HTR-8/SVneo (cell line): ENCODE data around the gene GLCCI1.
"Not testable (repeated sequence)": the region's sequence is repeated elsewhere in the genome, so short reads cannot be mapped to it uniquely, and the experiment has no call there.

Source experiments
- DNase-seq: peaks from one replicate; pipeline ENCODE4 v3.0.0; 2011; ENCODE audit warnings: low spot score, mixed read lengths; ENCODE audit not compliant: insufficient read length
- FAIRE-seq: peaks from 2 replicates; lab custom pipeline; 2011; peaks lifted over from hg19 to GRCh38; lab: Jason Lieb, UNC

The GLCCI1 gene

DNA sequence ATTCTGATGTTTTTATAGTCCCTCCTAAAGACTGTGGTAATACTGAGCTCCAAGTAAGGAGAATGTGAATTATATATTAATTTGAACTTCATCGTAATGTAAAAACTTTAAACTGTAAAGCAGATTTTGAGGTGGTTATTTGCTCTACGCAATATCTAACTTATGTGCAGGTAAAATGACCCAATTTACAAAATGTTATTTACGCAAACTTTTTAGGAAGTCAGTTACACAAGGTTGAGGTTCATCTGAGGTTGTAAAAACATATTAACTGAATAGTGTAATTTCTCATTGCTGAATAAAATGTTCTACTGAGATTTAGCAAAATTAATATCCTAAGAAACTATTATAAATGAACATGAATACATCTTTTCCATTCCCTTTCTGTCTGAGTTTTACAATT lies 15.8 kb downstream of the GLCCI1 start:
- DNase-seq (no peak), FAIRE-seq (no peak)

DNA sequence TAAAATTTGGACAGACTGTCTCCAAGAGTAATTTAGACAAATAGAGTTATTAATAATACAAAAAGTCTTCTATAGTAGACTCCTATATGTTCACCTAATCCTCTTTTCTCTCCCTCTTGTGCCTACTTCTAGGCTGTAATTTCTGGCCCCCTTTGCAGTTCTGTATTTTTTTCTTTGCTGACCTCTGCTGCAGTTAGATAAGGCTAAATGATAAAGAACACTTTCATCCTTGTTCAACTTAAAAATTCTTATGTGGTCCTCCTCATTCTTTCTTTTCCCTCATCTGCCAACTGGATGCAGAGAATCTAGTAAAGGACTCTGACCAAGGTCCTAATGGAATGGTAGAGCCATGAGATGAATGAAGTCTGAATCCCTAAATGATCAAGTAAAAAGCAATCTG lies 20.1 kb downstream of the GLCCI1 start:
- no peak for FAIRE-seq

DNA sequence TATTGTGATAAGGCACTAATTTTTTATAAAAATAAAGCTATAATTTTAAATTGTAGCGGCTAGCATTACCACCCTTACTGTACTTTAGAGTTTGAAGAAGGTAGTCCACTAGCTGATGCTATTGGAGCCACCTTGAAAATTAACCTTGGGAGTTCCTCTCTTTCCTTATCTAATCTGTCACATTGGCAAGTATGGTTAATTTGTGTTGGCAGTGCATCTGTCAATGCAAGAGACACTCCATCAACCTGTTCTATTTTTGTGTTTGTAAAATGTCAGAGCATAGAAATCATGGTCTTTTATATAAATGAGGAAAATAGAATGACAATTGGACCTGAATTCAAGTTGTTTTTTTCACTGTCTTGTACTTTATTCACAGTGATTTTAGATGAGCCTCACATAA lies 20.5 kb downstream of the GLCCI1 start:
- FAIRE-seq (no peak), DNase-seq (no peak)

More for the DNA sequence above, 20.1 kb downstream of the GLCCI1 start:
- no peak for DNase-seq

DNA sequence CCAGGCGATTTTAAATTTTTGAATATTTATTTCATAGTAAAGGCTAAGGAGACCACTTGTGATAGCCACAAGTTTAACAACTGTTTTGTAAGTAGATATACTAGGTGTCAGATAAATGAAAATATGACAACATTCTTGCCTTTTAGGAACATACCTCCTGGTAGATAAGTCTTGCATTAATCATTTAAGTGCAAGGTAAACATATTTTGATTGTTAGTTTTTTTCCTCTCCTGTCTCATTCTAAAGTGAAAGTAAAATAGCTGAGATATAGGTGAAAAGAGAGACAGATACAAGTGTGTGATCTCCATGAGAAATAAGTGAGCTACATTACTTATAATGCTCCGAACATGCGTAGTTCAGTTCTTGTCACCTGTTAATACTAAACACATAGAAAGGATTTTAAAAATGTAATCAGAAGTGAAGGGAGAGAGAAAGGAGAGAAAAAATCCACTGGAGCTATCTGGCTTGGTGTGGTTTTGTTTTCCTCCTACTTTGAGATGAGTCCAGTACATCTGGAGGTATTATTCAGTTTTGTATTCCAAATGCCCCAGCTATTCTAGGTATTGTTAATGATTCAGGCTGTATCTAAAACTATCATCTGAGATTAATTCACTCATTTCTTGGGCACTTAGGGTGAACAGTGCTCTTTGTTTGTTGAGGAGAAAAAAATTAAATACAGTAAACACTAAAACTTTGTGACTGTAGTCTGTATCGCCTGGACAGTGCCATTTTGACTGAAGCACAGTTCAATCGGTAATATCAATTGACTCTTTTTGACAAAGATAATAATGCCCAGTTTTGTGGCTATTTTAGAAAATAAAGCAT lies 21.2 kb downstream of the GLCCI1 start:
- no peak for DNase-seq
- no peak for FAIRE-seq

DNA sequence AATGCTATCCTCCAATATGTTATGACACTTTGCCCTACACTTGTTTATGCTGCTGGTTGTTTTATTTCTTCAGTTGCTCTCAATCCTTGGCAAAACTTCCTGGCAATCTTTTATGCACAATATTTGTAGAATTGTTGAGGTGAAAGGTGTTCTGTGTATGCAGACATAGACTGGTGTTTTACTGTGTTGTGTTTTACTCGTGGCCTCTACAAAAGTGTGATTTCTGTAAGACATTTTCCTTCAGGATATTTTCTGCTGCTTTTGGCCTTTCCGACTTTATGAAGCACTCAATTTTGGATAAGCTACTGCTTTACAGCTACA lies 21.8 kb downstream of the GLCCI1 start:
- DNase-seq: no peak
- FAIRE-seq: no peak

DNA sequence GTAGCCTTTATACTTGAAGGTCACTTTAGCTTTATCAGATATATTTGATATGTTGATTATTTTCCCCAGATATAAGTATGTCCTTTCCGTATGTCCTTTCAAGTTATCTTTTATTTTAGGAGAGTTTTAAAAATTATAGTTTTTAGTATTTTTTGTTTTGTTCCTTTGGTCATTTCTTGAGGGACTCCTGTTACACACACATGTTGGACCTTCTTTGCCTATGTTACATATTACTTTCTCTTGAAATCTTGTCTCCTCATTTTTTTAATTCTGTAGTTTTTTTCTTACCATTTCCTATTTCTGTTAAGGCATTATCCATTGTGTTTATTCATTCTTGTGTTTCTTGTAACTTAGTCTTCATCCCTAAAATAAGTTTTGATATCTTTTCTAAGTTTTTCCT lies 23.9 kb downstream of the GLCCI1 start:
- DNase-seq: no peak
- no peak for FAIRE-seq

DNA sequence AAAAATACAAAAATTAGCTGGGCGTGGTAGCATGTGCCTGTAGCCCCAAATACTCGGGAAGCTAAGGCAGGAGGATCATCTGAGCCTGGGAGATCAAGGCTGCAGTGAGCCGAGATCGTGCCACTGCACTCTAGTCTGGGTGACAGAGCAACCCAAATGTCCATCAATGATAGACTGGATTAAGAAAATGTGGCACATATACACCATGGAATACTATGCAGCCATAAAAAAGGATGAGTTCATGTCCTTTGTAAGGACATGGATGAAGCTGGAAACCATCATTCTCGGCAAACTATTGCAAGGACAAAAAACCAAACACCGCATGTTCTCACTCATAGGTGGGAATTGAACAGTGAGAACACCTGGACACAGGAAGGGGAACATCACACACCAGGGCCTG lies 26.8 kb downstream of the GLCCI1 start:
- FAIRE-seq, DNase-seq: not testable (repeated sequence)

DNA sequence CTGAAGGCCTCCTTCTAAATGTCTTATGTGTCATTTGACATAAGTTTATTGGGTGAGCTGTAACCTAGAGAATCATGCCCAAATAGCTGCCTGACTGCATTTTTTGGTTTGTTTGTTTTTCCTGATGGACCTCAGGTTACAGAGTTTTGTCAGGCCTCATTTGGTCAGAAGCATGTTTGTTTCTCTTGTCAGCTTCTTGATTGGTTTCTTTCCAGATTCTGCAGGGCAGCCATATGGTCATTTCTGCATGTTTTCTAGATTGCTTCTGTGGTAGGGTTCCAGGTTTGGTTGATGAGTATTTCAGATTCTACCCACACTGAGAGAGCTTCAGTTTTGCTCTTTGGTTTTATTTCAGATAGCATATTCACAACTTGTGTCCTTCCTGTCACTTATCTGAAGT lies 28.0 kb downstream of the GLCCI1 start:
- no peak for FAIRE-seq
- DNase-seq: no peak

DNA sequence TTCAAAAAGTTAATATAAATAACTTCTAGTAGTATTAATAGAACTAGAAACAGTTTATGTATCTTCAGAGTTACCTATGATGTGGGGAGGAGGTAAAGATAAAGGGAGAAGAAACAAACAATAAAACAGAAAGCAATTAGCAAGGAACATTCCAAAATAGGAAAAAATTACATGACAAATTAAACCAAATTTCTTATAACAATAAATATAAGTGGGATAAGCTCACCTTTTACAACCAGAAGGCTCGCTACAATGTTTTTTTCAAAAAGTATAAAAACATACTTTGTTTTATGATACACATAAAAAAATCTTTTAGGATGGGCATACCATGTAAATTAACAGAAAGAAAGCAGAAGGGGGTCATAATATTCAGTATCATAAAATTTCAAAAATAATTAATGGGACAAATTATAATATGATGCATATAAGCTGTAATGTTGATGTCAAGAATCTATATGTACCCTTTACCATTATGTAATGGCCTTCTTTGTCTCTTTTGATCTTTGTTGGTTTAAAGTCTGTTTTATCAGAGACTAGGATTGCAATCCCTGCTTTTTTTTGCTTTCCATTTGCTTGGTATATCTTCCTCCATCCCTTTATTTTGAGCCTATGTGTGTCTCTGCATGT lies 31.8 kb downstream of the GLCCI1 start:
- FAIRE-seq (no peak), DNase-seq (no peak)

DNA sequence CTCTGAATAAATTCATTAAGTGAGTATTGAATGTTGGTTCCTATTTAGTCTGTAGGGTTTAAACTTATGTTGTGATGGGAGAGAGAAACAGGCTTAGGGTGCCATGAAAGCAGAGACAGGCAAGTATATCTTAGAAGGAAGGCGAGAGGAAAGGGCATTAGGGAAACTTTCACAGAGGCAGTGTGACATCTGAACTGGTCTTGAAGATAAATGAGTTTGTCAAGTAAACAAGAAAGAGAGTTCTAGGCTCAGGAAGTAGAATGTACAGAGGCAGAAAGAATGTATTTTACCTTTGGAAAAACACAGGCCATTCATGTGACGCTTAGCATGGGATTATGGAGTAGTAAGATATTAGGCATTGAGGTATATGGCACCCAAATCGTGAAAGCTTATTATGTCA lies 34.5 kb downstream of the GLCCI1 start:
- no peak for FAIRE-seq
- no peak for DNase-seq

DNA sequence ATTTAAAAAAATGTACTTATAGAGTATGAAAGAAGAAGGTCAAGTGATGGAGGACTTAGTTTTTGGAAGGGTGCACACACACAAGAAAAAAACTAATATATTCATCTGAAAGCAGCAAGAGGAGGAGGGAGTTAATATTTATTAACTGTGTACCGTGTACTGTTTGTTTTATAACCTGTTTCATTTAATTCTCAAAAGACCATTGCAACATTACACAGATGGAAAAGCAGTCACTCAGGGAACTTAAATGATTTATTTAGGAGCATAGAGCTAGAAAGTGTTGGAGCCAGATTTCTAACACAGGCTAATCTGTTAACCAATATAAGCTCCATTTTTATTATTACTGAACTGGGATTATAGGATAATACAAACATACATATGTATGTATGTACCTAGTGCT lies 36.7 kb downstream of the GLCCI1 start:
- DNase-seq (no peak), FAIRE-seq (no peak)

DNA sequence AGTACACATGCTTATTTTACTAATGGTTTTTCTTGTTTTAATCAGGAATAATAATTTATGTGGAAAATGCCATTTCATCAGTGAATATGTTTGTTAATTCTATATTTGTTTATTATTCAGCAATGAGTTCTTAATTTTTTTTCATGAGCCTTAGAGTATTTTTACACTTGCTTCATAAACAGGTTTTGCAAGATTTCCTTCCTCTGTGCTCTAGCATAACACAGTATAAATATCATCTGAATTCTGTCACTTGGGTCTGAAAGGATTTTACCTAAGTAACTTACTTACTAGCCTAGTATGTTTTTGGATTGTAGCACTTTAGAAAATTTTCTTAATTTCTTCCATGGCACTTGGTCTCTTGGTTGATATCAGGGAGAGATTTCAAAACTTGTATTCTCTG lies 45.8 kb downstream of the GLCCI1 start:
- DNase-seq: no peak
- no peak for FAIRE-seq

DNA sequence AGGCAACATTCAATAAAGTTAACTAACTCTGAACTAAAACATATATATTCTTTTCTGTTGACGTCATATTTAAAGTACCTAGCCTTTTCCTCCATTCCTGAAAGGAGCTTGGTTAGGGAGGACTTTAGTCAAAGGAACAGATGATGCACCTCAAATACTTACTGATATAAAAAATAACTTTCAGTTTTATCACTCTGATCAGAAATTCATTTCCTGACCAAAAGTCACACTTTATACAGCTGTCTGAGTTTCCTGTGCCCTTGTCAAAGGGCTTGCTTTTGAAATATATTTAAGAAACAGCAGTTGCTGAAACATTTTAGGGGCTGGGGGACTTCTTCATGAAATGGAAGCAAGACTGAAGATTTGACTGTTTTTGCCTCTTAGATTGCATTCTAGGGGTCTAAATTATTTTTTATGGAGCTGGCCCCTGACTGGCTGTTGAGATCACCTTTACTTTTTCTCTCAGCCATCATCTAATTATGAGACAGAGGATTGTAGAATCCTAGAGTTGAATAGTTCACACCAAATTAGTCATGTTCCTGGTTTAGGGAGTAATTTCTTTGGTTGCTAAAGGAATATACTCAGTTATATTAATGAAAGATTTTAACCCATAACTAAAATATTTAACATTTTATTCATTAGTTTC lies 46.6 kb downstream of the GLCCI1 start:
- DNase-seq (no peak), FAIRE-seq (no peak)

DNA sequence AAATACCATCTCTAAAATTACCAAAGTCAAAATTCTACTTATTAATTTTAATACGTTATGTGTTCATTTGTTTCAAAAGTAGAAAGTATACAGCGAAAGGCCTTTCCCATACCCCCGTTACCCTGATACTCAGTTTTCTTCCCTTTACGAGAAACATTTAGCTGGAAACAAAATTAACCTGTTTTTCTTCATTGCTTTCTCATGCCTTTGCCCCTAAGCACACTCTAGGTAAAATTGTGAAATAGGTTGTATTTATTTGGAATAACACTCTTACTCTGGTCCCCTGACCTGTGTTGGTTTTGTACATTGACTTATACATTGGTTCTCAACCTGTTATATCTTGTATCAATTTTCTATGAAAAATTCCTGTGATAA lies 47.1 kb downstream of the GLCCI1 start:
- DNase-seq (no peak), FAIRE-seq (no peak)

DNA sequence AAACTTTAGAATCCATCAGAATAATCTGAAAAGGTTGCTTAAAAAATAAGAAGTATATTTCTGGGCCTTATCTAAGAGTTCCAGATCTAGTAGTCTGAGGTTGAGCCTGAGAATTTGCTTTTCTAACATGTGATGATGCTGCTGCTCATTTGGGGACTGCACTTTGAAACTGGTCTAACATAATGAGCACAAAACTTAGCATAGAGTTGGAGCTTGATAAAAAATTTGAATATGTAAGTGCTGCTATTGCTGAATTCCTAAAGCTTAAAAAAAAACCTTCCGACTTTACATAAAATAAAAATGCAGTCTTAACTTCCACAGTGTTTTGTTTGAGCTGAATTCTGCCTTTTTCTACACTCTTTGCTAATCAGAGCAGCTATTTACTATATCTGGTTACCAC lies 48.8 kb downstream of the GLCCI1 start:
- no peak for DNase-seq
- no peak for FAIRE-seq

DNA sequence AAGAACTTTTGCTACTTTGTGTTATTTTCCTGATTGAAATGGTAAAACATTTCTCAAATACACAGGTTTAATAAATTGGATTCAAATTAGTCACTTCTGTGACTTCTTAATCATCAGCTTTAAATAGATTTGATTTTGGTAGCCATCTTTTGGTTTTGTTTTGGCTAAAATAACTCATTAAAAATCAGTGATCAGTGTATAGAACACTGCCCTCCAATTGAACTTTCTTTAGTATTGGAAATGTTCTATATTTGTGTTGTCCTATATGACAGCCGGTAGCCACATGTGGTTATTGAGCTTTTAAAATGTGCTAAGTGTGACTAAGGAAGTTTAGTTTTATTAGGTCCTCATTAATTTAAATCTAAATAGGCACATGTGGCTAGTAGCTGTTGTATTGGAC lies 50.4 kb downstream of the GLCCI1 start:
- DNase-seq: no peak
- FAIRE-seq: no peak

DNA sequence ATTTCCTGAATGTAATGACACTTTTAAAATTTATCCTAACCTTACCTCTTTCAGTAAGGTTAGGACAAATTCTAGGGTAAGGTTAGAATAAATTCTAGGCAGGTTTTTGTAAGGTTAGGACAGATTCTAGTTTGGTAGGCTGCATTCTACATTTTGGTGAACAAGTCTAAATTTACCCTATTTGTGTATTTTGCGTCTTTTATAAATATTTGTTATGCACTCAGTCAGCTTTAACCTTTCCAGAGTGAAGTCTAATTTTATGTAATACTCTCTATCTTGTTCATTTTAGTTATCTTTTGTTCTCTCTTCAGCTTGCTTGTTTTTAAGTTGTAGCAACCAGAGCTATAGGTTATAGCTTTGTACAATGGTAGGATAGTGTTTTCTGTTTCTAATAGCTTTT lies 54.0 kb downstream of the GLCCI1 start:
- no peak for FAIRE-seq
- no peak for DNase-seq

DNA sequence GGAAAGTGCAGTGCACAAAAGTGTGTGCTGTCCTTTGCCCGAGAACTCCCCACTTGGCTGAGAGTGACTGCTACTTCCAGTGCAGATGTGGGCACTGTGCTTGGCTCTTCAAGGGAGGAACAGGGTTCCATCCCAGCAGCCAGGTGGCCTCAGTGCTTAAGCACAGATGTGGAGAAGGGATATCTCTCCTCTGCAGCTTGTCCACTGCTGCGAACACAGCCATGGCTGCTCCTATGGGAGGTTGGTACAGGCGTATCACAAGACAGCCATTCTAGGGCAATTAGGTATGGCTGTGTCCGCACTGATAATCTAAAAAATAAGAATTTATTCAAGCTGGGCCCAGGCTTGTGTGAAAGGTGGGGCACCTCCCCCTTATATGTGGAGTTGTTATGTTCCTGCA lies 66.6 kb downstream of the GLCCI1 start:
- no peak for FAIRE-seq
- no peak for DNase-seq

DNA sequence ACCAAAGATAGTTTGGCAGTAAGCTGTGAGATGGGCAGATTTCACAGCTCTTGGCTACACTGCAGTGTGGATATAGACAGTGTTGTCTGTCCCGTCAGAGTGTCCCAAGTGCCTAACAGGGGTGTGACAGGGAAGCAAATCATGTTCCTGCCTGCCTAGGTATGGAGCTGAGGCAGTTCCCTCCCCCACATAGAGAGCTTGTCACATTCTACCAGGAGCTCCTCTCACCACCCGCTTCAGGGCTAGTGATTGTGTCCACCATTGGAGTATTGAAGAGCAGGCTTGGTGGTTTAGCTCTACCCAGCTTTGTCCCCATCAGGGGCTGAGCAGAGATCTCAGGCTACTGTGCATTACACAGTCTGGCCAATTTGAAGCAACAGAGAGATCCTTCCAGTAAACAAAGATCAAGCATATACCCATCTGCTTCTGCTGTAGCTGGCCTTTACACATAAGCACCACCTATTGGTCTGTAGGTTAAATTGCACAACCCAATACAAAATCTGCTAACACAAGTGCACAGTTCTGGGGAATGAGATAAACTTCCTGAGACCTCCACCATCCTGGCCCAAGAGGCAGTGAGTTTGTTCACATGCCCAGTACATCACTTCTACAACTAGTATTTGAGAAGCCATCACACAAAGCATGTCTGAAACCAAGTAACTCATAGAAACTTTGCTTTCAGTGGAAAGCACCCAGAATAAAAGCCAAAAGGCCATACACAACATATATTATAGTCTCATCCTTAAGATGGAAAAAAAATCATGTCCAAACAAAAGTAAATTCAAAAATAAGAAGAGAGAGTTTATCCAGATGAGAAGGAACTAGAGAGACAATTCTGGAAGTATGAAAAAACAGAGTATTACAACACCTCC lies 67.3 kb downstream of the GLCCI1 start:
- FAIRE-seq: peak; percentile 44
- peak; percentile 8 for DNase-seq

DNA sequence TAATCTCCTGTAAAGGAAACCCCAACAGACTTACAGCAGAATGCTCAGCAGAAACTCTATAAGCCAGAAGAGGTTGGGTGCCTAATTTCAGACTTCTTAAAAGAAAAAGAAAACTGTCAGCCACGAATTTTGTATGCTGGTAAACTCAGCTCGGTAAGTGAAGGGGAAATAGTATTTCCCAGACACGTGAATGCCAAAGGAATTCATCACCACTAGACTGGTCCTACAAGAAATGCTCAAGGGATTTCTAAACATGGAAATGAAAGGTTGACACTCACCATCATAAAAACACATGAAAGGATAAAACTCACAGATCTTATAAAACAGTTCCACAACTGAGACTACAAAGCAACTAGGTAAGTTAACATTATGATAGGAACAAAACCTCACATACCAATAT lies 68.6 kb downstream of the GLCCI1 start:
- FAIRE-seq (no peak), DNase-seq (no peak)
